ENCODE results near the gene CAVIN2. TPM values are rescaled to one million over a fixed set of nuclear protein-coding genes. Genes with fewer than 3 reads are reported as not detected.

The CAVIN2 gene
- polyA plus RNA-seq, 2 of the 4 experiments (the other 2 are of a cell fraction): 9.6 to 20.3 TPM

DNA sequence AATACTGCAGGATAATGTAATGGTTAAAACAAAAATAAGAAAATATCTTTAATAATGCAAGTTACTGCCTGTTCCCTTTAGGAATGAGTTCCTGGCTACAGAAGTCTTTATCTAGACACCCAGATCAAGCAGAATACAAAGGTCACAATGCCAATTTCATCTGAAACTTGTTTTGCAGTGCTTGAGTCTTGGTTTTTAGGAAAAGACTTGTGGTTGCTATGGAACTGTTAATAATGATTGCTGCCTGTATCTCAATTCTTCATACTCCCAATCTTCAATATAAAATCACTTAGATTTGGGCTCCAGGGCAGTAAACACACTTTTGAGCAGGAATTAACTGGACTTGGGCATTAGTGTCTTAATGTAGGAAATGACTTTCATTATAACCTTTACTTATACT, 14.2 kb downstream of the CAVIN2 start (continued):
- TF ChIP-seq FOSL2 (IDR thresholded peaks at IDR 0.05) (no peak), FOSL2 (CRISPR knock-in tag; IDR thresholded peaks at IDR 0.05) (no peak), JUNB (IDR thresholded peaks at IDR 0.05) (no peak), ZSCAN20 (CRISPR knock-in tag; IDR thresholded peaks at IDR 0.05) (no peak), HOXB5 (CRISPR knock-in tag; IDR thresholded peaks at IDR 0.05) (no peak), RCOR1 (IDR thresholded peaks at IDR 0.05; ENCODE audit: low read depth, low read length) (no peak), HOXB13 (CRISPR knock-in tag; IDR thresholded peaks at IDR 0.05; ENCODE audit: low read depth) (no peak), RAD21 (conservative IDR thresholded peaks at IDR 0.05 in 1 of 2, IDR thresholded peaks at IDR 0.05 in 1 of 2) (no peak), TFCP2L1 (CRISPR knock-in tag; IDR thresholded peaks at IDR 0.05) (no peak)
- TF ChIP-seq, protein P1, sequence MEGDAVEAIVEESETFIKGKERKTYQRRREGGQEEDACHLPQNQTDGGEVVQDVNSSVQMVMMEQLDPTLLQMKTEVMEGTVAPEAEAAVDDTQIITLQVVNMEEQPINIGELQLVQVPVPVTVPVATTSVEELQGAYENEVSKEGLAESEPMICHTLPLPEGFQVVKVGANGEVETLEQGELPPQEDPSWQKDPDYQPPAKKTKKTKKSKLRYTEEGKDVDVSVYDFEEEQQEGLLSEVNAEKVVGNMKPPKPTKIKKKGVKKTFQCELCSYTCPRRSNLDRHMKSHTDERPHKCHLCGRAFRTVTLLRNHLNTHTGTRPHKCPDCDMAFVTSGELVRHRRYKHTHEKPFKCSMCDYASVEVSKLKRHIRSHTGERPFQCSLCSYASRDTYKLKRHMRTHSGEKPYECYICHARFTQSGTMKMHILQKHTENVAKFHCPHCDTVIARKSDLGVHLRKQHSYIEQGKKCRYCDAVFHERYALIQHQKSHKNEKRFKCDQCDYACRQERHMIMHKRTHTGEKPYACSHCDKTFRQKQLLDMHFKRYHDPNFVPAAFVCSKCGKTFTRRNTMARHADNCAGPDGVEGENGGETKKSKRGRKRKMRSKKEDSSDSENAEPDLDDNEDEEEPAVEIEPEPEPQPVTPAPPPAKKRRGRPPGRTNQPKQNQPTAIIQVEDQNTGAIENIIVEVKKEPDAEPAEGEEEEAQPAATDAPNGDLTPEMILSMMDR (IDR thresholded peaks at IDR 0.05): no peak

- 91% methylated on average over 1 of the region's 1 CpG for WGBS (ENCODE audit: missing lambda C conversion rate)
- CTCF ChIA-PET: interaction anchor here (0.8 to 1.0 kb wide), 2 partner anchors 8 to 16 kb away, joined by 3 read pairs; no protein-coding TSS in a partner anchor
- no peaks in the 10 kb centered on the region for H3K9me3 ChIP-seq
- TF ChIP-seq BCL3 (IDR thresholded peaks at IDR 0.05): no peak
- TF ChIP-seq CHD2 (IDR thresholded peaks at IDR 0.05; ENCODE audit: low read length, partially characterized antibody): no peak
- no peak for TF ChIP-seq BHLHE40 (IDR thresholded peaks at IDR 0.05; ENCODE audit: low read depth, low read length)
- TF ChIP-seq CEBPB (IDR thresholded peaks at IDR 0.05): no peak
- no peak for TF ChIP-seq HEYL (CRISPR knock-in tag; IDR thresholded peaks at IDR 0.05)
- no peak for TF ChIP-seq MAZ (IDR thresholded peaks at IDR 0.05; ENCODE audit: borderline replicate concordance, low read depth, low read length)
- no peak for TF ChIP-seq SREBF2 (IDR thresholded peaks at IDR 0.05)
- TF ChIP-seq HOXB13 (CRISPR knock-in tag; IDR thresholded peaks at IDR 0.05; ENCODE audit: low read depth): no peak
- TF ChIP-seq TP53 (CRISPR knock-in tag; IDR thresholded peaks at IDR 0.05): no peak
- TF ChIP-seq EP300 (IDR thresholded peaks at IDR 0.05): no peak
- no peak for TF ChIP-seq JUNB (IDR thresholded peaks at IDR 0.05)
- TF ChIP-seq HDAC2 (IDR thresholded peaks at IDR 0.05): no peak
- no peak for TF ChIP-seq E2F6 (IDR thresholded peaks at IDR 0.05; ENCODE audit: borderline replicate concordance, low read depth)
- no peak for TF ChIP-seq ELK1 (IDR thresholded peaks at IDR 0.05; ENCODE audit: low read depth, low read length)
- TF ChIP-seq, protein P1 (IDR thresholded peaks at IDR 0.05): no peak
- TF ChIP-seq KDM1A (IDR thresholded peaks at IDR 0.05; ENCODE audit: low read depth): no peak
- no peak for TF ChIP-seq RAD21 (conservative IDR thresholded peaks at IDR 0.05 in 1 of 2, IDR thresholded peaks at IDR 0.05 in 1 of 2)
- POLR2A ChIA-PET: no interaction called here
- no peak for FAIRE-seq
- DNase-seq (ENCODE audit: low read depth in 1 of 2, low spot score in 1 of 2): no peak
- no peak for ATAC-seq
- H3K4me2 ChIP-seq: no peak overlapping the region
- H3K27ac ChIP-seq: no peak overlapping the region
- no peaks in the 10 kb centered on the region for H3K4me1 ChIP-seq
- no peak overlapping the region for H3K4me3 ChIP-seq
Observed at GRCh38 chr2:191831410-191831994, 15.4 kb downstream of the CAVIN2 start.
